HEK293T (cell line): Measurements from ENCODE around the gene LGALS1.

ENCODE experiments used
- FOXA1 ChIP-seq: fragments of 450-650 bp; IDR thresholded peaks from 2 replicates; pipeline ENCODE4 v1.6.1; 2016; ENCODE audit warnings: mild to moderate bottlenecking
- SP1 ChIP-seq: fragments of 450-650 bp; IDR thresholded peaks from 2 replicates; pipeline ENCODE4 v1.6.1; 2017

DNA sequence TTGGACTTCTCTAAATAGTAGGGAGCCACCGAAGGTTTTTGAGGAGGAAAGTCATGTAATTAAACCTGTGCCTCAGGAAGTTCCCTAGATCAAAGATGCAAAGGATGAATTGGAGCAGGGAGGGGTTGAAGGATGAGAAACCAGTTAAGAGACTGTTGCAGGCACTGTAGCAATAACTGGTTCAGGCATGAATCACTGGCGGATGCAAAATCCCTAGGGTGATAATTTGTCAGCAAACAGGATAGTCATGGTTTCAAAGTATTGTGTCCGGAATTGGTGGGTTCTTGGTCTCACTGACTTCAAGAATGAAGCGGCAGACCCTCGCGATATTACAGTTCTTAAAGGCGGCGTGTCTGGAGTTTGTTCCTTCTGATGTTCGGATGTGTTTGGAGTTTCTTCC is 41.3 kb downstream of the LGALS1 start:
- TF ChIP-seq FOXA1, result no peak
- TF ChIP-seq SP1, result no peak
